ENCODE results near the gene LTBR. TPM values are rescaled to one million over a fixed set of nuclear protein-coding genes. Genes with fewer than 3 reads are reported as not detected.

Gene LTBR
- total RNA-seq, 1 experiment from 2014 or later, result 178 TPM

- DNase-seq, result no peak
- Histone ChIP-seq H3K4me1 (replicated peaks; ENCODE audit: insufficient read depth) (peaks cover 60% of the 10 kb centered on the region), H3K27ac (peak overlapping the region; percentile 28), H3K36me3 (ENCODE audit: low read depth) (peaks cover 21% of the 10 kb centered on the region), H3K4me3 (no peak overlapping the region), H3F3A (ENCODE audit: insufficient read depth, low read depth) (peaks cover 68% of the 10 kb centered on the region), H3K79me2 (ENCODE audit: low read depth) (peaks cover 62% of the 10 kb centered on the region), H3K4me2 (0 out of 2 replicates have a peak overlapping the region, but pooled peaks have one; percentile 93), H3K9me2 (ENCODE audit: insufficient read depth) (no peaks in the 10 kb centered on the region), H2AFZ (no peak overlapping the region), H3K9me3 (ENCODE audit: insufficient read depth, low read depth) (no peaks in the 10 kb centered on the region), H4K20me1 (ENCODE audit: insufficient read depth) (no peaks in the 10 kb centered on the region; the same call in 1 of the 2 replicates), H3K27me3 (ENCODE audit: insufficient read depth, low read depth) (no peaks in the 10 kb centered on the region)
- intact Hi-C loops (cut with micrococcal nuclease; ENCODE audit: unreplicated experiment), result loop anchor here (2.0 kb wide), 2 partner anchors 26 to 146 kb away; no protein-coding TSS in a partner anchor
- BruUV-seq (replicated peaks), result no TSS peak
- TF ChIP-seq CTCF (conservative IDR thresholded peaks at IDR 0.05), result no peak
- TF ChIP-seq EZH2 (IDR thresholded peaks at IDR 0.05; ENCODE audit: low read depth), result no peak
- ChIA-PET POLR2A (ENCODE audit: unreplicated experiment) (interaction anchor here (0.6 to 1.3 kb wide), 2 partner anchors 17 to 22 kb away, joined by 5 to 6 read pairs; no protein-coding TSS in a partner anchor), CTCF (interaction anchor here (0.7 to 1.4 kb wide), 3 partner anchors 17 to 58 kb away, joined by 3 to 5 read pairs (median 3); no protein-coding TSS in a partner anchor)
Observed at GRCh38 chr12:6362403-6362802, 21.6 kb upstream of the LTBR start.

DNA sequence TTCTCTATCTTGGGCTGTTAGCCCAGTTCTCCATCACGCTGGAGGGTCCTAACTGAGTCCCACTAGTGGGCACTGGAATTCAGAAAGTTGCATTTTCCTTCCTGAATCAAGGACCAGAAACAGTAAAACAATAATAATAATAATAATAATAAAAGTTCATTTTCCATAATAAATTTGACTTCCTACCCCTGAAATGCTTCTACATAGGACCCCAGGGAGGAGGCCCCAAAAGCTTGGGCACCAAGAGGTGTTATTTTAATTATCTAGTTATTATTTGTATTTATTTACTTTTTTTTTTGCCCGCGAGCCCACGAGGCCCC is 21.0 kb upstream of the LTBR start:
- Histone ChIP-seq H3K4me2 (peak overlapping the region; percentile 93), H3K36me3 (ENCODE audit: low read depth) (peaks cover 26% of the 10 kb centered on the region), H3K27ac (0 out of 2 replicates have a peak overlapping the region, but pooled peaks have one; percentile 86), H3K79me2 (ENCODE audit: low read depth) (peaks cover 67% of the 10 kb centered on the region), H3K9me3 (ENCODE audit: insufficient read depth, low read depth) (no peaks in the 10 kb centered on the region), H2AFZ (no peak overlapping the region), H3F3A (ENCODE audit: insufficient read depth, low read depth) (peaks cover 72% of the 10 kb centered on the region), H3K9me2 (ENCODE audit: insufficient read depth) (no peaks in the 10 kb centered on the region), H3K27me3 (ENCODE audit: insufficient read depth, low read depth) (no peaks in the 10 kb centered on the region), H3K4me3 (no peak overlapping the region; the same call in 1 of the 2 replicates), H3K4me1 (replicated peaks; ENCODE audit: insufficient read depth) (peaks cover 61% of the 10 kb centered on the region), H4K20me1 (ENCODE audit: insufficient read depth) (no peaks in the 10 kb centered on the region; the same call in 1 of the 2 replicates)
- intact Hi-C loops (cut with micrococcal nuclease; ENCODE audit: unreplicated experiment), result loop anchor here (1.0 to 2.0 kb wide), 3 partner anchors 8 to 146 kb away; no protein-coding TSS in a partner anchor
- DNase-seq, result no peak
- ChIA-PET CTCF (interaction anchor here (0.6 to 1.4 kb wide), 4 partner anchors 26 to 57 kb away, joined by 3 to 5 read pairs (median 4); no protein-coding TSS in a partner anchor), POLR2A (ENCODE audit: unreplicated experiment) (interaction anchor here (0.6 to 1.6 kb wide), 9 partner anchors 15 to 147 kb away, joined by 3 to 22 read pairs (median 6); partner anchors contain the start of gene TNFRSF1A)
- BruUV-seq (replicated peaks), result no TSS peak
- TF ChIP-seq EZH2 (IDR thresholded peaks at IDR 0.05; ENCODE audit: low read depth), result no peak
- TF ChIP-seq CTCF (conservative IDR thresholded peaks at IDR 0.05), result no peak

GRCh38 chr12:6363330-6364043 is 20.5 kb upstream of the LTBR start:
- ChIA-PET POLR2A (ENCODE audit: unreplicated experiment) (interaction anchor here (0.6 to 1.6 kb wide), 11 partner anchors 12 to 583 kb away, joined by 3 to 22 read pairs (median 5); partner anchors contain the start of gene TNFRSF1A), CTCF (interaction anchor here (0.6 to 1.4 kb wide), 6 partner anchors 18 to 102 kb away, joined by 3 to 5 read pairs (median 4); no protein-coding TSS in a partner anchor)
- Histone ChIP-seq H3K4me2 (peak overlapping the region; percentile 93), H3F3A (ENCODE audit: insufficient read depth, low read depth) (peaks cover 68% of the 10 kb centered on the region), H3K27ac (peak overlapping the region; percentile 86), H3K36me3 (ENCODE audit: low read depth) (peaks cover 26% of the 10 kb centered on the region), H3K79me2 (ENCODE audit: low read depth) (peaks cover 73% of the 10 kb centered on the region), H4K20me1 (ENCODE audit: insufficient read depth) (no peaks in the 10 kb centered on the region; the same call in 1 of the 2 replicates), H3K4me1 (replicated peaks; ENCODE audit: insufficient read depth) (peaks cover 66% of the 10 kb centered on the region), H3K9me3 (ENCODE audit: insufficient read depth, low read depth) (no peaks in the 10 kb centered on the region), H3K9me2 (ENCODE audit: insufficient read depth) (no peaks in the 10 kb centered on the region), H3K4me3 (peak overlapping the region; percentile 64), H3K27me3 (ENCODE audit: insufficient read depth, low read depth) (no peaks in the 10 kb centered on the region), H2AFZ (peak overlapping the region; percentile 81)
- TSS peak; percentile 72 for BruUV-seq (replicated peaks)
- no peak for TF ChIP-seq EZH2 (IDR thresholded peaks at IDR 0.05; ENCODE audit: low read depth)
- TF ChIP-seq CTCF (conservative IDR thresholded peaks at IDR 0.05), result no peak; the same call in 1 of the 2 replicates
- intact Hi-C loops (cut with micrococcal nuclease; ENCODE audit: unreplicated experiment), result loop anchor here (1.0 to 2.0 kb wide), 3 partner anchors 8 to 147 kb away; no protein-coding TSS in a partner anchor
- peak; percentile 74 to 86 for DNase-seq
